ENCODE results near the gene QSOX2.

QSOX2 gene

DNA sequence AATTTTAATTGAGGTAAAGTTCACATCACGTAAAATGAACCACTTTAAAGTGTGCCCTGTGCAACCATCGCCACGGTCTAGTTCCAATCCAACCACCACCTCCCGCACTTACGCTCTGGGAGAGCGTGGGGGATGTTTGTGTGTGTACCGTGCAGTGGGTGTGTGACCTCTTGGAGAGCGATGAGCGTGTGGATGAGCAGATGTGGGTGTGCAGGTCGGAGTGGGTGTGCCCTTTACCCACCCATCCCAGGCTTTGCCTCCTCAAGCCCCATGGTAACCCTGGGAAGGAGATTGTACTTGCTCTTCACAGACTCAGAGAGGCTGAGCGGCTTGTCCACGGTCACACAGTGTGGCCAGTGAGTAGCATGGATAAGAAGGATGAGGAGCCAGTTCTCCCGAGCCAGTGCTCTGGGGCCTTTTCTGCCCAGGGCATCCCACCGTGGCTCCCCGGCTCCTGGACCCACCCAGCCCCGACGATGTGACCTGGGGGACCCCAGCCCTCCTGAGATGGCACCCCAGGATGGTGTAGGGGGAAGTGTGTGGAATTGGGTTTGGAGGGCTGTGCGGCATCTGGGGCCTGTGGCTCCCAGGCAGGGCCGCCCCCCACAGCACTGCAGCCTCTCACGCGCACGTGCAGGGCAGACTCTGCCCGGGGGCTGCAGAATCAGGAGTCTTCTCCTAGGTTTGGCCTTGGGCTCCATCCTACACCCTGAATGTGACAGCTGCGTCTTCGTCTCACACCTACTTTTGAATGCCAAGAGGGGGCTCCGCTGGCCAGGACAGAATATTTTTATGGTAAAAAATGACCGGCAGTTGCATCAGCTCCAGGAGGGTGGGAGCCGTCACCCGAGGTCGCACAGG, 54.3 kb downstream of the QSOX2 start:
- TF ChIP-seq GATA3 (IDR thresholded peaks at IDR 0.05; ENCODE audit: low read depth, low read length): no peak
- no peak for TF ChIP-seq GATA2 (IDR thresholded peaks at IDR 0.05; ENCODE audit: low read depth, low read length)

DNA sequence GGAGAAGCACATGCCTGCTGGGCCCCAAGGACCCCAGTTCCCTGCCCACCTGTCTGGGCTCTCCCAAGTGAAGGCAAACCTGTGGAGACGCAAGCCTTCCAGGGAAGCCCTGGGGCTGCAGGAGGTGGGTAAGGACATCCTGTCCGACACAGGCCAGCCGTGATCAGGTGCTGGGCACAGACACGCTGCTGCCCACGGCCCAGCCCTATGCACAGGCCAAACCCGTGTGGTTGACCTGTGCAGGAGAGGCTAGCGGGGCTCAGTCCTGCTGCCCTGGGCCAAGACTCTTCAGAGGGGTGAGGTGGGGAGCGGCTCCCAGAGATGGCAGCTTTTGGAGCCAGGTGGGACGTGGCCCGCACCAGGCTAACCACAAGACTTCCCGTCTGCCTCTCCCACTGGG, 55.0 kb downstream of the QSOX2 start:
- no peak for TF ChIP-seq GATA2 (IDR thresholded peaks at IDR 0.05; ENCODE audit: low read depth, low read length)
- TF ChIP-seq GATA3 (IDR thresholded peaks at IDR 0.05; ENCODE audit: low read depth, low read length): no peak

GRCh38 chr9:136190237-136190601, 55.4 kb downstream of the QSOX2 start:
- TF ChIP-seq GATA3 (IDR thresholded peaks at IDR 0.05; ENCODE audit: low read depth, low read length): no peak
- no peak for TF ChIP-seq GATA2 (IDR thresholded peaks at IDR 0.05; ENCODE audit: low read depth, low read length)

DNA sequence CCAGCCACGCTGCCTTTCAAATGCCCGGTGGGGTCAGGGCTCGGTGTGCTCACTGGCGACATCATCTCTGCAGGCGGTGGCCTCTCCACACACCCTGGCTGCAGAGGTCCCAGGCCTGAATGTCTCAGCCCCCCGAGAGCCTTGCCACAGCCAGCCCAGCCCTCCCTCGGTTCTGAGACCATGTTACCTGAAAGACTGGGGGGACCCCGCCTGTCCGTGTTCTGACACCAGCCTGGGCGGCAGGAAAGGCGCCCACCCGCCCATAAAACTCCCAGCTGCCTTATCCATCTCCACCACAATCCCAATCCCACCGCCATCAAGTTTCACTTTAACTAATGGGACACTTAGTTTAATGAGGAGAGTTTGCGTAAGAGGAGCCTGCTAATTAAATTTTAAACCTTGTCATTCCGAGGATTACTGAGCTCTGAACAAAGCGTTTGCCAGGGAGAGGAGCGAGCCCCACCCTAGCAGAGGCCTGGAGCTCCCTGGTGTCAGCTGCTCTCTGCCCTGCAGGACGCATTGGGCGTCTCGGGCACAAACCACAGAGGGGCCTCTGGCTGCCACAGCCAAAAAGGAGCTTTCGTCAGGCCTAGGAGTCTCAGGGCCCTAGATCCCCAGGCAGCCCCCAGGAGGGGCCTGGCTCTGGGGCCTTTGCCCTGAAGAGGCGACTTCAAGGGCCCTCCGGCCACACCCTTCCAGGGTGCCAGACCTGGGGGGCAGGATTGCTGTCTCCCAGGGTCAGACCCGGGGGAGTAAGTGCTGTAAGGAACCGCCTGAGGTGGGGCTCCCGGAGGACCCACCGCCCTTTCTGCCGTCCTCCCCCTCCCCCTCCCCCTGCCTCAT, 56.0 kb downstream of the QSOX2 start:
- TF ChIP-seq GATA3 (IDR thresholded peaks at IDR 0.05; ENCODE audit: low read depth, low read length): no peak
- TF ChIP-seq GATA2 (IDR thresholded peaks at IDR 0.05; ENCODE audit: low read depth, low read length): no peak

DNA sequence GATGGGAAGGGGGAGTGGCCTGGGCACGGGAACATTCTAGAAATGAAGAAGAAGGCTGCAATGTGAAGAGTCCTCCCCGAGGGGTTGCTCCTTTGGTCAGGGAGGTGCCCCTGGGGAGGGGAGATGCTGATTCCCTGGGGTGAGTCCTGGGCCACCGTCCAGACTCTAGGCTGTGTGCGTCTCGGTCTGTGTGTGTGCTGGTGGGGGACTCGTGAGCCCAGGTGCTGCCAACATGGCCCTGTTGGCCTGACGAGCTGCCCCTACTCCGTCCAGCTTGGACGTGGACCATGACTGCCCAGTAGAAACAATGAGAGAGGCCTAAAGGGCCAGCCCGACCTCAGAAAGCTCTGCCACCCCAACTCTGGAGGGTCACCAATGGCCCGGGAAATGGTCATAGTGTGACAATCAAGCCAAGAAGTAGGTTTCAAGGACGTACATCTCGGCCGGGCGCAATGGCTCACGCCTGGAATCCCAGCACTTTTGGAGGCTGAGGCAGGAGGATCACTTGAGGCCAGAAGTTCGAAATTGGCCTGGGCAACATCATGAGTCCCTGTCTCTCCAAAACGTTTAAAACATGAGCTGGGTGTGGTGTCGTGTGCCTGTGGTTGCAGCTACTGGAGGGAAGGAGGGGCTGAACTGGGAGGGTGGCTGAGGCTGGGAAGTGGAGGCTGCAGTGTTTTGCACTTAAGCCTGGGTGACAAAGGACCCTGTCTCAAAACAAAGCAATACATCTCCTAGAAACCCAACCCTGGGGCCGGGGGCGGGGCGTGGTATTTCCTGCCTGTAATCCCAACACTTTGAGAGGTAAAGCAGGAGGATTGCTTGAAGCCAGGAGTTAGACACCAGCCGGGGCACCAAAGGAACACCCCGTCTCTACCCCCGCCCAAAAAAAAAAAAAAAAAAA, 57.7 kb downstream of the QSOX2 start:
- TF ChIP-seq GATA3 (IDR thresholded peaks at IDR 0.05; ENCODE audit: low read depth, low read length) (no peak), GATA2 (IDR thresholded peaks at IDR 0.05; ENCODE audit: low read depth, low read length) (no peak)

GRCh38 chr9:136187197-136187596, 58.4 kb downstream of the QSOX2 start:
- TF ChIP-seq GATA3 (IDR thresholded peaks at IDR 0.05; ENCODE audit: low read depth, low read length) (no peak), GATA2 (IDR thresholded peaks at IDR 0.05; ENCODE audit: low read depth, low read length) (no peak)

DNA sequence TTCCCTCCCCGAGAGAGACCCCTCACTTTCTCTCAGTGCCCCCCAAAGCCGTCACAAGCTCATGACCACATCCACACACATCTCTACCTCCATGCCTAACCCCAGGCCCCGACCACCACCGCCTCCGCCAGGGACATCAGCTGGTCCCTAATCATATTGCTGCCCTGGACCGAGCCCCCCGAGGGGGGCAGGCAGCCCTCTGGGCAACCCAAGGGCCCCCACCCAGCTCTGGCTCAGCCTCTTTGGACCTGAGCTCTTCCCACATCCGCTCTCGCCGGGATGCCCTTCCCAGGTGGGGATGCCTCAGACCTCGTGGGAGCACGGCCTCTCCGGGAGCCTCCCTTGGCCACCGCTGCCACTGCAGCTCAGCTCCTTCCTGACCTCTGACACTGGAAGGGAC, 59.2 kb downstream of the QSOX2 start:
- TF ChIP-seq GATA3 (IDR thresholded peaks at IDR 0.05; ENCODE audit: low read depth, low read length): no peak
- no peak for TF ChIP-seq GATA2 (IDR thresholded peaks at IDR 0.05; ENCODE audit: low read depth, low read length)

DNA sequence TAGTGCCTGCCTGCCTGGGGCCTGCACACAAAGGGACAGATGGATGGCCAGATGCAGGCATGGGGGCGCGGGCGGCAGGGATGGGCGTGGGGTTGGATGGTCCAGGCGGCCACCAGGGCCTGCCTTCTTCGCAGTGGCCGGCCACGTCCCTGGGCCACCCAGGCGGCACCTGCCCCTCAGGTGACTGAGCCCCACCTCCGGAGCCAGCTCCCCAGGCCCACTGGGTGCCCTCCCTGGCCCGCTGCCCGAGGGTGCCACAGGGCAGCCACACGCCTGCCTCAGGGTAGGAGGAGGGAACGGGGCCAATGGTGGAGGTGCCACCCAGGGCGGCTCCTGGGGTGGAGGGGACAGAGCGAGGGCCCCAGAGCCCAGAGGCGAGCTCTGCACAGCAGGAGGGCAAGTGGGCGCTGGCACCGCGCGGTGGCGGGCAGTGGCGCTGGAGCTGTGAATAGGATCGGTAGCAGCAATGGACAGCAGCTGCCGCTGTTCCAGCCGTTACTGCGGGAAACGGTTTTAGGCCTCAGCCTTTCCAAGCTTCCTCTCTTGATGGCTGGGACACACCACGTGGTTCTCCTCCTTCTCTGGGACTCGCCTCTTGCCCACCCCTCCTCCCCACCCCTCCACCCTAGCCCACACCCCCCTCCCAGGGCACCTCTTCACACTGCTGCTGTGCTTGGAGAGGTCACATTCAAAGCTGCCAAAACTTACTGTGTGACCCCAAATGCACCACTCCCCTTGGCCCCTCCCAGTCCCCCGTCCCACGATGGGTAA, 59.8 kb downstream of the QSOX2 start:
- TF ChIP-seq GATA3 (IDR thresholded peaks at IDR 0.05; ENCODE audit: low read depth, low read length) (no peak), GATA2 (IDR thresholded peaks at IDR 0.05; ENCODE audit: low read depth, low read length) (no peak)

DNA sequence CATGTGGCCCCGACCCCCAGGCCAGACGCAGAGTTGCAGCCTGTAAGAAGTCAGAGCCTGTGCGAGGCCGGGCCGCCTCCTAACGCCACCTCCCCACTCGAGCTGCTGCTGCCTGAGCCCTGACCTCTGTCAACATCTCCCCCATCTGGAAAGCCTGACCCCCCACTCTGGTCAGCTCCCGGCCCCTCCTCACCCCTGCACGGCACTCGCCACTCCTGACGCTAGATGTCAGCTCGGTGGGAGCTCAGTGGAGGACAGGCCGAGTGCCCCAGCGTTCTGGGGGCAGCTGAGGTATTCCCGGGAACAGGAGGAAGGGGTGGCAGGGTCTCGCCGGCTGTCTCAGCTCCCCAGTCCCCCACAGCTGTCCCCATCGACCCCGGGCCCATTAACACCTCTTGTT, 60.5 kb downstream of the QSOX2 start:
- TF ChIP-seq GATA3 (IDR thresholded peaks at IDR 0.05; ENCODE audit: low read depth, low read length) (no peak), GATA2 (IDR thresholded peaks at IDR 0.05; ENCODE audit: low read depth, low read length) (no peak)

DNA sequence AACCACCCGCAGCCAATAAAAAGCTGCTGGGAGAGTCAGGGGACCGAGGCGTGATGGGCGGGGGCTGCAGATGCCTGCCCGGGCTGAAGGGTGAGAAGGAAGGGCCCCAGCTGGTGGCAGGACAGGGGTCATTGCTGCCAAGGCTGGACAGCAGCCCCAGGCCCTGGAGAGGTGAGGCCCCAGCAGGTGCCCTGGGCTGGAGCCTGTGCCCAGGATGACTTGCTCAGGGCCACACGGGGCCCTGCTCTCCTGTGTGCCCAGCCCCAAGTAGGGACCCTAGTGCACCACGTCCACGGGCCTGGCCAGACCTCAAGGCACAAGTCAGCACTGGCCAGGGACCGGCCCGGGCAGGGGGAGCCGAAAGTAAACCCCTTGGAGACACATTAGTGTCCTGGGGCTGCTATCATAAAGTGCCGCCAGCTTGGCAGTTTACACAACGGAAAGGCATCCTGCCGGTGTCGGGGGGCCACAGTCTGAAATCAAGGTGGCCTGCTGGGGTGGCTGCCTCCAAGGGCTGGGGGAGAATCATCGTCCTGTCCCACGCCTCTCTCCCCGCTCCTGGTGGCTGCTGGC, 62.7 kb downstream of the QSOX2 start:
- TF ChIP-seq GATA3 (IDR thresholded peaks at IDR 0.05; ENCODE audit: low read depth, low read length): no peak
- TF ChIP-seq GATA2 (IDR thresholded peaks at IDR 0.05; ENCODE audit: low read depth, low read length): no peak

DNA sequence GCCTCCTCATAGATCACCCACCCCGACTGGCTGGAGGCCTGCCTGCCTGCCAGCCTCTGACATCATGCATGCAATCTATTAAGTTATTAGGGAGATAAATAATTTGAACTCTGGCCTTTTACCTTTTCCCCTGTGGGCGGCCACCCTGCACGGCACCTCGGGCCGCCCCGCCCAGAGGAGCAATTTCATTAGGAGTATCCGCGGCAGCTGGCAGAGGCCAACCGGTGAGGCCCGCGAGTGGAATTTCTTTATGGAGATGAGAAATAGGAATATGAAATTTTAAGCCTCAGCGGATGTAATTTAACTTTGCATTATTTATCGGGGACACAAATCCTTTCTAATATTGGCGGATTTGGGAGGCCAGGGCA, 63.2 kb downstream of the QSOX2 start:
- no peak for TF ChIP-seq GATA2 (IDR thresholded peaks at IDR 0.05; ENCODE audit: low read depth, low read length)
- no peak for TF ChIP-seq GATA3 (IDR thresholded peaks at IDR 0.05; ENCODE audit: low read depth, low read length)

DNA sequence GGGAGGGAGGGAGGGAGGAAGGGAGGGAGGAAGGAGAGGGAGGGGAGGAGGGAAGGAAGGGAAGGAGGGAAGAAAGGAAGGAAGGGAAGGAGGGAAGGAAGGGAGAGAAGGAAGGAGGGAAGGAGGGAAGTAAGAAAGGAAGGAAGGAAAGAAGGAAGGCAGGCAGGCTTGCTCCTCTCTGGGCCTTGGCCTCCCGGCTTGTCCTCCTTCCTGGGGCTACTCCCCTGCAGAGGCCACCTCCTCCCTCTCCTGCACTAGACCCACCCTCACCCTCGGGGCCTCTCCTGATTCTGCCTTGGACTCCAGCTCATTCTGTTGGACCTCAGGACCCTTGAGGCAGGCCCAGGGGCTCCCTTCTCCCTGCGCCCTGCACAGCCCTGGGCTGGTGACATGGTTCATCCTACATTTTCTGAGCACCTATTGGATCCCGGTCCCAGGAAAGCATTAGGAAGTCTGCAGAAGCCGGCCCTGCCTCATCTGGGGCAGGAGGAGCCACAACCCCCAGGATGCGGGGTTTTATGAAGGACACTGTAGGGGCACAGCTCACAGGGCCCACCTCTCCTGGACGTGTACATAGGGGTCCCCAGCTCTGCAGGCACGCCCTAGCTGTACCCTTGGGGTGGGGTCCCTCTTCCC, 63.7 kb downstream of the QSOX2 start:
- TF ChIP-seq GATA2 (IDR thresholded peaks at IDR 0.05; ENCODE audit: low read depth, low read length): no peak
- no peak for TF ChIP-seq GATA3 (IDR thresholded peaks at IDR 0.05; ENCODE audit: low read depth, low read length)
